Measurements from ENCODE around the gene PTCD1.

The PTCD1 gene

GRCh38 chr7:99398891-99399445 lies 39.6 kb downstream of the PTCD1 start:
- no peak for DNase-seq (ENCODE audit: low read depth)
- in situ Hi-C loops (cut with HindIII; ENCODE audit: low sequenced_read_pairs): no loop called here
- no peak for TF ChIP-seq CTCF (IDR thresholded peaks at IDR 0.05; ENCODE audit: low read depth, low read length, missing control alignments)
- H3K4me3 ChIP-seq (ENCODE audit: low read depth, low read length): no peak overlapping the region

- H3K4me3 ChIP-seq (ENCODE audit: low read depth, low read length): no peak overlapping the region
- no peak for TF ChIP-seq CTCF (IDR thresholded peaks at IDR 0.05; ENCODE audit: low read depth, low read length, missing control alignments)
- no peak for DNase-seq (ENCODE audit: low read depth)
- in situ Hi-C loops (cut with HindIII; ENCODE audit: low sequenced_read_pairs): no loop called here
Measured at GRCh38 chr7:99397297-99397983, 41.2 kb downstream of the PTCD1 start.

GRCh38 chr7:99396418-99397296 lies 41.9 kb downstream of the PTCD1 start:
- DNase-seq (ENCODE audit: low read depth): no peak
- no peak for TF ChIP-seq CTCF (IDR thresholded peaks at IDR 0.05; ENCODE audit: low read depth, low read length, missing control alignments)
- no peak overlapping the region for H3K4me3 ChIP-seq (ENCODE audit: low read depth, low read length)
- in situ Hi-C loops (cut with HindIII; ENCODE audit: low sequenced_read_pairs): no loop called here

GRCh38 chr7:99395616-99396327 lies 42.8 kb downstream of the PTCD1 start:
- in situ Hi-C loops (cut with HindIII; ENCODE audit: low sequenced_read_pairs): no loop called here
- H3K4me3 ChIP-seq (ENCODE audit: low read depth, low read length): no peak overlapping the region
- no peak for TF ChIP-seq CTCF (IDR thresholded peaks at IDR 0.05; ENCODE audit: low read depth, low read length, missing control alignments)
- no peak for DNase-seq (ENCODE audit: low read depth)

- in situ Hi-C loops (cut with HindIII; ENCODE audit: low sequenced_read_pairs): no loop called here
- H3K4me3 ChIP-seq (ENCODE audit: low read depth, low read length): no peak overlapping the region
- TF ChIP-seq CTCF (IDR thresholded peaks at IDR 0.05; ENCODE audit: low read depth, low read length, missing control alignments): no peak
- no peak for DNase-seq (ENCODE audit: low read depth)
Measured at GRCh38 chr7:99394188-99394502, 44.5 kb downstream of the PTCD1 start.
